CD4-positive, CD25-positive, alpha-beta regulatory T cell (primary cell): ENCODE measurements around the gene BRCA1. TPM values are rescaled to one million over a fixed set of nuclear protein-coding genes. Genes with fewer than 3 reads are reported as not detected.

Experiments
- ATAC-seq, 2 donors: fragments of 150-1000 bp; cut with Tn5 transposase; one replicate each; pipeline ENCODE4 v1.10.0; 2021; ENCODE audit warnings: low read depth in 2 of 2, moderate number of reproducible peaks in 2 of 2, moderate library complexity in 1 of 2
- DNase-seq, 3 donors: peaks; one replicate each; pipeline versions ENCODE4 v3.0.0 to v3.0.0-alpha.2; 2012 to 2022; ENCODE audit warnings: mixed read lengths in 1 of 3
- H3K27ac ChIP-seq: one replicate; pipeline ENCODE4 v1.7.0; 2013; ENCODE audit warnings: mild to moderate bottlenecking, low read length; ENCODE audit not compliant: insufficient read depth, poor library complexity, severe bottlenecking
- H3K27me3 ChIP-seq: one replicate; pipeline ENCODE4 v1.7.0; 2013; ENCODE audit warnings: low read length; ENCODE audit not compliant: control insufficient read depth, insufficient read depth
- H3K36me3 ChIP-seq: one replicate; pipeline ENCODE4 v1.7.0; 2013; ENCODE audit warnings: mild to moderate bottlenecking, low read length, moderate library complexity; ENCODE audit not compliant: control insufficient read depth, insufficient read depth
- H3K4me1 ChIP-seq: 2 replicates; pipeline ENCODE4 v1.7.0; 2013; ENCODE audit warnings: mild to moderate bottlenecking, low read length; ENCODE audit not compliant: insufficient read depth, control insufficient read depth, poor library complexity, severe bottlenecking
- H3K4me3 ChIP-seq: one replicate; pipeline ENCODE4 v1.7.0; 2013; ENCODE audit warnings: low read depth, mild to moderate bottlenecking, low read length, moderate library complexity
- H3K9me3 ChIP-seq, 2 experiments: 1 replicate in 1 of 2; 2 replicates in 1 of 2; pipeline ENCODE4 v1.7.0; 2013; ENCODE audit warnings: low read length in 2 of 2, mild to moderate bottlenecking in 1 of 2, moderate library complexity in 1 of 2; ENCODE audit not compliant: control insufficient read depth in 2 of 2
- H3K27ac Mint-ChIP-seq, 3 donors: one replicate each; pipeline ENCODE4 v1.8.0; 2020 to 2022; ENCODE audit warnings: mild to moderate bottlenecking in 3 of 3, mixed read lengths in 3 of 3, moderate library complexity in 2 of 3
- H3K27me3 Mint-ChIP-seq: one replicate; pipeline ENCODE4 v1.8.0; 2022; ENCODE audit warnings: mild to moderate bottlenecking, mixed read lengths
- H3K36me3 Mint-ChIP-seq: one replicate; pipeline ENCODE4 v1.8.0; 2020; ENCODE audit warnings: mixed read lengths
- H3K4me1 Mint-ChIP-seq, 4 donors: one replicate each; pipeline ENCODE4 v1.8.0; 2020 to 2022; ENCODE audit warnings: mixed read lengths in 4 of 4, mild to moderate bottlenecking in 1 of 4
- H3K4me3 Mint-ChIP-seq, 4 donors: one replicate each; pipeline ENCODE4 v1.8.0; 2020 to 2022; ENCODE audit warnings: mild to moderate bottlenecking in 4 of 4, mixed read lengths in 4 of 4, moderate library complexity in 3 of 4
- H3K9me3 Mint-ChIP-seq, 7 donors: one replicate each; pipeline ENCODE4 v1.8.0; 2020 to 2022; ENCODE audit warnings: mixed read lengths in 7 of 7, mild to moderate bottlenecking in 3 of 7, moderate library complexity in 2 of 7
- polyA plus RNA-seq, 4 donors: library from polyadenylated mRNA; unstranded; fragments of 300-500 nt; fragmentation: Illumina TruSeq; gene quantifications; one replicate each; pipeline ENCODE4 v1.2.3, GENCODE V29; 2021
- total RNA-seq: library from RNA; stranded (reverse); gene quantifications from one replicate; pipeline ENCODE4 v1.2.3, GENCODE V29; 2022

Gene BRCA1
- total and polyA plus RNA-seq, 5 donors from 2014 or later = 1.0 to 5.7 (median 1.8) TPM

DNA sequence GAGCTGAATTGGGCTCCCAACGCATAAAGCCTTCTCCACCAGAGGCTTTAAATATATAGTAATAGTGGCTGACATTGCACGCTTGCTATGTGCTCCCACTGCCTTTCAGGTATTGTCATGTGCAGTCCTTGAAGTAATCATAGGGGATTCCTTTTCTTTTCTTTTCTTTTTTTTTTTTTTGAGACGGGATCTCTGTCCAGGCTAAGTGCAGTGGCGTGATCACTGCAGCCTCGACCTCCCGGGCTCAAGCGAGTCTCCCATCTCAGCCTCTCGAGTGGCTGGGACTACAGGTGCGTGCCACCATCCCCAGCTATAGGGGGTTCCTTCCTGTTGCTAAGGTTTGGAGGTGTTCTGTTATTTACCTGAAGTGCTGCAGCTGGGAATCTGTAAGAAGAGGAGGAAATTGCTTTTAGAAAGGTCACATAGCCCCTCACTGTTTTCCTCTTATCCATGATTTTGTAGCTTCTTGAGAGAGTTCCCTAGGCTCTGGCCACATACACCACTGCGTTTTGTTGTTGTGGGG is 126.1 kb downstream of the BRCA1 start:
- Histone ChIP-seq H3K9me3 (no peaks in the 10 kb centered on the region), H3K4me1 (peaks cover 20% of the 10 kb centered on the region), H3K27me3 (no peaks in the 10 kb centered on the region), H3K4me3 (peak overlapping the region; percentile 92), H3K36me3 (peaks cover 30% of the 10 kb centered on the region), H3K27ac (peak overlapping the region; percentile 96)
- Mint-ChIP-seq H3K36me3 (peaks cover 28% of the 10 kb centered on the region), H3K27ac (peak overlapping the region; percentile 96 to 99 (median 99)), H3K4me1 (peaks cover 5 to 38% (median 25%) of the 10 kb centered on the region in 4 donors), H3K4me3 (peak overlapping the region; percentile 85 to 98 (median 95)), H3K27me3 (peaks cover 9% of the 10 kb centered on the region), H3K9me3 (no peaks in the 10 kb centered on the region)
- no peak for DNase-seq
- ATAC-seq = no peak

DNA sequence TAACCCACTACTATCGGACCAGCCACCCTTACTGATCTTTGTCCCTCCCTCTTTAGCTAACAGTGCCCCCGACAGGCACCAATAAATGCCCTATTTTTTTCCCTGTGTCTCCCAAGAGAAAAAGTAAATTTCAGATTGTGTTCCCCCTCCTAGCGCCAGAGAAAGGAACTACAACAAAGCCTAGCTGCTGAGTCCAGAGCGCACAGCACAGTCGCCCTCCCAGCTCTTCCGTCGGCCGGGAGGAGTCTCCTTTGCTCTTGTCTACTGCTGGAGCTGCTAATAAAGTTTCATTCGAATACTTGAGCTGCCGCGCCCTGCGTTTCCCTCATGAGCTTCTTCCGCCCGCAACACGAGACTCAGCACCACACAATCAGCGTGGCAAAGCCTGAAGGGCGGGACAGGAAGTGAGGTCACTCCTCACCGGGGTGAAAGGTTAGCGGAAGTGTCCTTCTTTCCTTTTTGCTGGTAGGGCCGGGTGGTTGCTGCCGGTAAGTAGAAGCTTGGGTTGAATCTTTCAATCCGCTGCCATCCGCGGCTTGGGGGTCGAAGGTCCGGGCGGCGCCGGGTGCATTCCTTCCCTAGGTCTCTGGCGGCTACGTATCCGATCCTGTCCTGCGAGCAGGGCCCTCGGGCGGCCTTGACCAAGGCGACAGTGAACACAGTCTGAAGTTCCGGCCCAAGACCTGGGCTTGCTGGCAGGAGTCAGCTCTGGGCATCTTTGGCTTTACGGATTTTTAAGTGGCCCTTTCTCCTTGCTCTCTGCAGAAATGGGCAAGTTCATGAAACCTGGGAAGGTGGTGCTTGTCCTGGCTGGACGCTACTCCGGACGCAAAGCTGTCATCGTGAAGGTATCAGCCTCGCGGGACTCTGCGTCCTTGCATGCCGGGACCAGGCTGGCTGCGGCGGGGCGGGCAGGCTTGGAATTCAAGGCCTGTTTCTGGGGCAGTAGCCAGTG is 126.9 kb downstream of the BRCA1 start, which contains the start of gene RPL27:
Gene RPL27 (plus strand): TSS at position 436 of the 955 bp plus-strand sequence. CDS start 332 bp downstream, at position 768.
- peaks cover 23% of the 10 kb centered on the region for H3K36me3 Mint-ChIP-seq
- H3K9me3 ChIP-seq = no peaks in the 10 kb centered on the region

DNA sequence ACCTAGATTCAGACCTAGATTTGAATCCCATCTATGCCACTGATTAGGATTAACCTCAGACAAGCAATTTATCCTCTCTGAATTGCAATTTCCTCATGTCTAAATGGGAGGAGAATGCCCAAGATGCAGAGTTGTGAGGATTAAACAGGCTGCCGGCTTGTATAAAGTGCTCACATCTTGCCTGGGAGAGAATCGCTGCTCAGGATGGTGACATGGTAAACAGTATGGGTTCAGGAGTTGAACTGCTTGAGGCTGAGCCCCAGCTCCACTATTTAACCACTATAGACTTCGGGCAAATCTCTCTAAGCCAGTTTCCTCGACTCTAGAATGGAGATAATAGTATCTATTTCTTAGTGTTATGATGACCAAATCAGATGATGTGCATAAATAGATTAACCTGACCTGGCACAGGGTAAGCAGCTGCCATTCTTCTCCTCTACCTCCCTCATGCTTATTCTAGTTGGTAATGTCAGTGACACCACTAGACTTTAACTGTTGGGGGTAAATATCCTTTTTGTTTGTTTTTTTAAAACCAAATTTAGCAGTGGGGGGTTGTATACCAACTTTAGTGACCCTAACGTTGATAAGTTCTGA is 127.7 kb downstream of the BRCA1 start:
- no peak for ATAC-seq
- DNase-seq = no peak
- H3K4me3 ChIP-seq = peak overlapping the region; percentile 54
- Mint-ChIP-seq H3K4me3 (peak overlapping the region; percentile 85 to 98 (median 95)), H3K4me1 (peaks cover 5 to 38% (median 25%) of the 10 kb centered on the region in 4 donors), H3K36me3 (peaks cover 22% of the 10 kb centered on the region), H3K9me3 (no peaks in the 10 kb centered on the region), H3K27me3 (peaks cover 9% of the 10 kb centered on the region), H3K27ac (peak overlapping the region; percentile 96 to 99 (median 99))
- peak overlapping the region; percentile 96 for H3K27ac ChIP-seq
- H3K4me1 ChIP-seq = peaks cover 20% of the 10 kb centered on the region
- no peaks in the 10 kb centered on the region for H3K27me3 ChIP-seq
- no peaks in the 10 kb centered on the region for H3K9me3 ChIP-seq
- peaks cover 29% of the 10 kb centered on the region for H3K36me3 ChIP-seq

More for the DNA sequence above, 126.9 kb downstream of the BRCA1 start, which contains the start of gene RPL27:
- DNase-seq (peak; percentile 96 to 100 (median 99)), ATAC-seq (peak; percentile 94 to 98)
- Histone ChIP-seq H3K4me3 (peak within 1 kb of the TSS; percentile 92), H3K27me3 (no peaks in the 10 kb centered on the region), H3K4me1 (peaks cover 20% of the 10 kb centered on the region), H3K36me3 (peaks cover 29% of the 10 kb centered on the region), H3K27ac (peak within 1 kb of the TSS; percentile 96)
- Mint-ChIP-seq H3K4me3 (peak within 1 kb of the TSS; percentile 85 to 98 (median 95)), H3K9me3 (no peaks in the 10 kb centered on the region), H3K27ac (peak within 1 kb of the TSS; percentile 96 to 99 (median 99)), H3K4me1 (peaks cover 5 to 38% (median 25%) of the 10 kb centered on the region in 4 donors), H3K27me3 (peaks cover 9% of the 10 kb centered on the region)

Other genes starting within 250 kb of the BRCA1 start
- gene G6PC1, start 224.6 kb downstream of the BRCA1 start, total RNA-seq = not detected
- gene G6PC1, start 224.6 kb downstream of the BRCA1 start, polyA plus RNA-seq = not detected
- 48.5 TPM for gene AARSD1, start 160.9 kb downstream of the BRCA1 start, total RNA-seq
- gene AARSD1, start 160.9 kb downstream of the BRCA1 start, polyA plus RNA-seq = 10 to 100 TPM; 23.2 to 39.2 (median 28.9) TPM
- gene PTGES3L, start 145.3 kb downstream of the BRCA1 start, total RNA-seq = 1.5 TPM
- not detected for gene PTGES3L, start 145.3 kb downstream of the BRCA1 start, polyA plus RNA-seq
- 14.9 TPM for gene RUNDC1, start 144.8 kb downstream of the BRCA1 start, total RNA-seq
- gene RUNDC1, start 144.8 kb downstream of the BRCA1 start, polyA plus RNA-seq = 10 to 100 TPM; 10.6 to 15.2 (median 13.2) TPM
- 881 TPM for gene RPL27, start 126.9 kb downstream of the BRCA1 start, total RNA-seq
- gene RPL27, start 126.9 kb downstream of the BRCA1 start, polyA plus RNA-seq = 1,000 to 10,000 TPM; 1,558 to 2,241 (median 2,024) TPM
- 38.3 TPM for gene IFI35, start 118.6 kb downstream of the BRCA1 start, total RNA-seq
- 10 to 100 TPM; 62.9 to 87.6 (median 71.8) TPM for gene IFI35, start 118.6 kb downstream of the BRCA1 start, polyA plus RNA-seq
- 21.9 TPM for gene VAT1, start 103.0 kb downstream of the BRCA1 start, total RNA-seq
- 10 to 100 TPM; 40.6 to 51.4 (median 49.1) TPM for gene VAT1, start 103.0 kb downstream of the BRCA1 start, polyA plus RNA-seq
- gene RND2, start 100.1 kb downstream of the BRCA1 start, total RNA-seq = not detected
- under 1 TPM in 3 of 4 donors, not detected in 1; 0.05 to 0.18 (median 0.08) TPM for gene RND2, start 100.1 kb downstream of the BRCA1 start, polyA plus RNA-seq
- gene NBR1, start 45.9 kb upstream of the BRCA1 start, total RNA-seq = 65.0 TPM
- gene NBR1, start 45.9 kb upstream of the BRCA1 start, polyA plus RNA-seq = 100 to 1,000 TPM in 2 of 4 donors, 10 to 100 TPM in 2; 93.6 to 104 (median 97.3) TPM
- 12.9 TPM for gene TMEM106A, start 86.5 kb upstream of the BRCA1 start, total RNA-seq
- 1 to 10 TPM; 1.3 to 3.3 (median 1.9) TPM for gene TMEM106A, start 86.5 kb upstream of the BRCA1 start, polyA plus RNA-seq
- gene CCDC200, start 103.3 kb upstream of the BRCA1 start, total RNA-seq = not detected
- gene CCDC200, start 103.3 kb upstream of the BRCA1 start, polyA plus RNA-seq = not detected
- gene RNU2-1, start 108.6 kb upstream of the BRCA1 start, total RNA-seq = 4,537 TPM
- not detected for gene RNU2-1, start 108.6 kb upstream of the BRCA1 start, polyA plus RNA-seq